ENCODE measurements around the gene SLC4A2. TPM values are rescaled to one million over a fixed set of nuclear protein-coding genes. Genes with fewer than 3 reads are reported as not detected.

The SLC4A2 gene
- total and polyA plus RNA-seq, 2 of the 8 experiments (the other 6 are each of a cell fraction or from before 2014, with no cell fraction given) = 72.6 to 147 TPM

DNA sequence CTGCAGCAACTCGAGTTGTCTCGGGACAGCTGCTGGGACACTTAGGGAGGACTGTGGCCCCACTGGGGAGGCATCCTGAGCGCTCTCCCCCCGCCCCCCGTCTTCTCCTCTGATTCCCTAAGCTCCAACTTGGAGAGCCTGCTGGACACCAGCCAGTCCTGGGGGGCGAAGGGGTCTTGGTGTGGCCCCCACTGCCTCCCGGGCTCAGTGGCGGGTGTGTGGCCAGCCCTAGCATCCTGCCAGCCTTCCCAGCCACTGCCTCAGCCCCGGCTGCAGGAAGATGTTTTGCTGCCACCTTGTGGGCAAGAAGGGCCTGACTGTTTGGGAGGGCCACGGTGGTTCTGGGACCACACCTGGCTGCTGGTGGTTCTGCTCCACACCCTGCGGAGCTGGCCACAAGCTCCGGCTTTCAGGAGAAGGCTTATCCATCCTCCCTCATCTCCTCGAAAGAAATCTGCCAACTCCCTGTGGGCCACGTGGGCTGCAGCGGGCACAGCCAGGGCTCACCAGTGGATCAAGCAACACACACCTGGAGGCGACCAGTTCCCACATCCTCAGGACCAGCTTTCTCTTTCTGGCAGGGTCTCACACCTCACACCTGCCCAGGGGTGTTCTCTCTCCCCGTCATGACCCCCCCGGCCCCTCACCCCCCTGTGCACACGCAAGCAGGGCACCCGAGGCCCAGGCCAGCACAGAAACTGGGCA, 51.7 kb downstream of the SLC4A2 start (continued):
- TF ChIP-seq NANOG (IDR thresholded peaks at IDR 0.05; ENCODE audit: insufficient read depth, low read depth, low read length, poor library complexity, severe bottlenecking) (no peak), TAF1 (IDR thresholded peaks at IDR 0.05; ENCODE audit: low read depth, low read length) (no peak), POLR2A (IDR thresholded peaks at IDR 0.05; ENCODE audit: control extremely low read depth in 1 of 2, low read depth in 2 of 2, low read length in 2 of 2) (no peak), TBP (IDR thresholded peaks at IDR 0.05; ENCODE audit: low read depth, low read length) (no peak), BRCA1 (IDR thresholded peaks at IDR 0.05; ENCODE audit: low read depth, low read length) (no peak), CTBP2 (IDR thresholded peaks at IDR 0.05; ENCODE audit: borderline replicate concordance, insufficient read depth, insufficient read length, low read length) (no peak), GABPA (IDR thresholded peaks at IDR 0.05; ENCODE audit: borderline replicate concordance, insufficient read depth, low read length) (peak; percentile 77; the same call in 1 of the 2 replicates), BCL11A (IDR thresholded peaks at IDR 0.05; ENCODE audit: low read depth in 2 of 2, low read length in 2 of 2) (no peak), CEBPB (IDR thresholded peaks at IDR 0.05; ENCODE audit: low read depth, low read length) (no peak)
- TF ChIP-seq, protein P1, sequence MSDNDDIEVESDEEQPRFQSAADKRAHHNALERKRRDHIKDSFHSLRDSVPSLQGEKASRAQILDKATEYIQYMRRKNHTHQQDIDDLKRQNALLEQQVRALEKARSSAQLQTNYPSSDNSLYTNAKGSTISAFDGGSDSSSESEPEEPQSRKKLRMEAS (IDR thresholded peaks at IDR 0.05) = peak; percentile 45; the same call in 1 of the 2 replicates
- TF ChIP-seq, protein P2, sequence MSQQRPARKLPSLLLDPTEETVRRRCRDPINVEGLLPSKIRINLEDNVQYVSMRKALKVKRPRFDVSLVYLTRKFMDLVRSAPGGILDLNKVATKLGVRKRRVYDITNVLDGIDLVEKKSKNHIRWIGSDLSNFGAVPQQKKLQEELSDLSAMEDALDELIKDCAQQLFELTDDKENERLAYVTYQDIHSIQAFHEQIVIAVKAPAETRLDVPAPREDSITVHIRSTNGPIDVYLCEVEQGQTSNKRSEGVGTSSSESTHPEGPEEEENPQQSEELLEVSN (IDR thresholded peaks at IDR 0.05) = no peak

Data from H1 (cell line).